Neuronal stem cell (in vitro differentiated cells): ENCODE measurements around the gene PANX1. TPM values are rescaled to one million over a fixed set of nuclear protein-coding genes. Genes with fewer than 3 reads are reported as not detected.

ENCODE experiments used
- DNase-seq: peaks from one replicate; pipeline ENCODE4 v3.0.0-alpha.2; 2013; ENCODE audit warnings: low spot score
- H2AFZ ChIP-seq: one replicate; pipeline ENCODE4 v1.6.1; 2013; ENCODE audit warnings: mild to moderate bottlenecking, low read length, inconsistent platforms
- H2AK5ac ChIP-seq: 2 replicates; pipeline ENCODE4 v1.6.1; 2013; ENCODE audit warnings: low read depth, mild to moderate bottlenecking, inconsistent platforms, low read length, moderate library complexity, mixed read lengths
- H2BK120ac ChIP-seq: 2 replicates; pipeline ENCODE4 v1.6.1; 2013; ENCODE audit warnings: low read depth, mild to moderate bottlenecking, inconsistent platforms, low read length, moderate library complexity, mixed read lengths
- H2BK12ac ChIP-seq: one replicate; pipeline ENCODE4 v1.6.1; 2013; ENCODE audit warnings: low read length, inconsistent platforms
- H2BK15ac ChIP-seq: 2 replicates; pipeline ENCODE4 v1.6.1; 2013; ENCODE audit warnings: mild to moderate bottlenecking, low read length, inconsistent platforms, mixed read lengths
- H2BK5ac ChIP-seq: one replicate; pipeline ENCODE4 v1.6.1; 2013; ENCODE audit warnings: inconsistent platforms, mild to moderate bottlenecking, low read length, moderate library complexity
- H3K14ac ChIP-seq: one replicate; pipeline ENCODE4 v1.6.1; 2013; ENCODE audit warnings: low read length, inconsistent platforms
- H3K18ac ChIP-seq: 2 replicates; pipeline ENCODE4 v1.6.1; 2013; ENCODE audit warnings: low read length, inconsistent platforms
- H3K23ac ChIP-seq: 2 replicates; pipeline ENCODE4 v1.6.1; 2013; ENCODE audit warnings: low read depth, mild to moderate bottlenecking, mixed read lengths, low read length, inconsistent platforms; ENCODE audit not compliant: poor library complexity
- H3K27ac ChIP-seq: replicated peaks from 3 replicates; pipeline ENCODE4 v1.5.1; 2013; ENCODE audit warnings: low read length, inconsistent platforms
- H3K27me3 ChIP-seq, 3 experiments: 2 replicates each; pipeline ENCODE4 v1.6.1; 2013; ENCODE audit warnings: low read length in 3 of 3, mild to moderate bottlenecking in 2 of 3, inconsistent platforms in 1 of 3, low read depth in 1 of 3, mixed read lengths in 1 of 3, moderate library complexity in 1 of 3; ENCODE audit not compliant: control insufficient read depth in 3 of 3, insufficient read depth in 3 of 3
- H3K36me3 ChIP-seq, 2 donors: replicated peaks in 1 of 2; 2 replicates each; pipeline ENCODE4 v1.6.1; 2013; ENCODE audit warnings: low read length in 2 of 2; ENCODE audit not compliant: control insufficient read depth in 2 of 2, insufficient read depth in 2 of 2
- H3K4ac ChIP-seq: 2 replicates; pipeline ENCODE4 v1.6.1; 2013; ENCODE audit warnings: inconsistent platforms, mild to moderate bottlenecking, low read length, moderate library complexity
- H3K4me1 ChIP-seq, 2 donors: 1 replicate in 1 of 2; 2 replicates in 1 of 2; pipeline ENCODE4 v1.6.1; 2013; ENCODE audit warnings: low read length in 2 of 2, low read depth in 1 of 2; ENCODE audit not compliant: control insufficient read depth in 2 of 2, insufficient read depth in 1 of 2
- H3K4me2 ChIP-seq: one replicate; pipeline ENCODE4 v1.6.1; 2013; ENCODE audit warnings: mild to moderate bottlenecking, low read length, inconsistent platforms; ENCODE audit not compliant: insufficient read depth, poor library complexity, severe bottlenecking
- H3K4me3 ChIP-seq, 2 donors: 2 replicates each; pipeline ENCODE4 v1.5.1; 2013; ENCODE audit warnings: low read length in 2 of 2, mild to moderate bottlenecking in 2 of 2, inconsistent platforms in 1 of 2, moderate library complexity in 1 of 2
- H3K79me1 ChIP-seq: one replicate; pipeline ENCODE4 v1.6.1; 2013; ENCODE audit warnings: low read depth, mild to moderate bottlenecking, inconsistent platforms, low read length, moderate library complexity
- H3K9ac ChIP-seq: one replicate; pipeline ENCODE4 v1.6.1; 2013; ENCODE audit warnings: mild to moderate bottlenecking, low read depth, low read length, inconsistent platforms; ENCODE audit not compliant: poor library complexity
- H3K9me3 ChIP-seq, 2 donors: replicated peaks in 1 of 2; 2 replicates each; pipeline versions ENCODE3 to v1.6.1; 2013; ENCODE audit warnings: low read length in 2 of 2, mild to moderate bottlenecking in 2 of 2, inconsistent platforms in 1 of 2, low read depth in 1 of 2, mixed read lengths in 1 of 2, moderate library complexity in 1 of 2; ENCODE audit not compliant: control insufficient read depth in 2 of 2, insufficient read depth in 1 of 2
- H4K8ac ChIP-seq: one replicate; pipeline ENCODE4 v1.6.1; 2013; ENCODE audit warnings: low read depth, mild to moderate bottlenecking, inconsistent platforms, low read length, moderate library complexity
- H4K91ac ChIP-seq: one replicate; pipeline ENCODE4 v1.6.1; 2013; ENCODE audit warnings: low read length, low read depth, mild to moderate bottlenecking, inconsistent platforms; ENCODE audit not compliant: poor library complexity
- WGBS, 2 donors: extraction: QIAGEN DNeasy Blood & Tissue Kit; methylation state at CpG; one replicate each; pipeline ENCODE4 v1.1.7; 2013; ENCODE audit warnings: missing lambda C conversion rate in 2 of 2, mixed read lengths in 1 of 2; ENCODE audit not compliant: insufficient read length in 2 of 2, insufficient replicate concordance in 1 of 2; ENCODE audit errors: extremely low coverage in 2 of 2; 5-methylcytosine and 5-hydroxymethylcytosine counted together
- polyA plus RNA-seq, 2 experiments: library from polyadenylated mRNA; stranded (reverse); fragments of 200-250 nt; gene quantifications; one replicate each; pipeline ENCODE4 v1.2.3, GENCODE V29; 2013

Gene PANX1
- 14.5 TPM for polyA plus RNA-seq (2013, experiment 1 of 2)
- 14.8 TPM for polyA plus RNA-seq (2013, experiment 2 of 2)

DNA sequence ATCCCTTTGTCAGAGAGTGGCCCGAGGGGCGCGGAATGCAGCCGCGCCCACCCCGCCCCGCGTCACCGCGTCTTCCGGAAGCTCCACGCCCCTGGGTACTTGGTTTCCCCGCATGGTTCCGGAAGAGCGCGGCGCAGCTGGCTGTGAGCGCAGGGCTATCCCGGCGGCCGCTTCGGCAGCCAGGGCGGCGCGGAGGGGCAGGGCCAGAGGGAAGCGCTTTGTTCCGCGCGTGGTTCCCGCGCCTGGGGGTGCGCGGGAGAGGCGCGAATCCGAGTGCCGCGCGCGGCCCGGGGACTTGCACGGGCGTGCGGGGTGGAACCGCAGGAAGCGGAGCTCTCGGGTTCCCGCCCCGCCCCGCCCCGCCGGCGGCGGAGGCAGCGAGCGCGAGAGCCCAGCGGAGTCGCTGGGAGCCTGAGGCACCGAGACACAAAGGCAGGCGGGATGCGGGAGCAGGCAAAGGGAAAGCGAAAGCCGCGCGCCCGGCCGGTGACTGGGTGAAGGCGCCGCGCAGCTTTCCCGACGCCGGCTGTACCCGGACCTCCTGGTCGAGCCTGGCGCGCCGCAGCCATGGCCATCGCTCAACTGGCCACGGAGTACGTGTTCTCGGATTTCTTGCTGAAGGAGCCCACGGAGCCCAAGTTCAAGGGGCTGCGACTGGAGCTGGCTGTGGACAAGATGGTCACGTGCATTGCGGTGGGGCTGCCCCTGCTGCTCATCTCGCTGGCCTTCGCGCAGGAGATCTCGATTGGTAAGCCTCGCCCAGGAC, at the start of gene PANX1:
PANX1 (plus strand) TSS at position 96 of the 766 bp plus-strand sequence; CDS start at position 568, 472 bp downstream.
- Histone ChIP-seq H3K79me1 (peaks cover 9% of the 10 kb centered on the region), H3K4me3 (peak within 1 kb of the TSS; percentile 88 to 93), H3K18ac (peak within 1 kb of the TSS; percentile 98), H2AFZ (peak within 1 kb of the TSS; percentile 91), H2BK15ac (peak within 1 kb of the TSS; percentile 52), H3K4ac (peak within 1 kb of the TSS; percentile 70), H3K4me1 (peaks cover 11 to 14% of the 10 kb centered on the region in 2 donors), H3K9me3 (no peaks in the 10 kb centered on the region), H2BK120ac (peak within 1 kb of the TSS; percentile 10), H4K8ac (peak within 1 kb of the TSS; percentile 52), H3K27me3 (no peaks in the 10 kb centered on the region), H3K23ac (peak within 1 kb of the TSS; percentile 96), H4K91ac (peak within 1 kb of the TSS; percentile 6), H2BK5ac (peak within 1 kb of the TSS; percentile 91), H3K9ac (peak within 1 kb of the TSS; percentile 95), H3K27ac (peak within 1 kb of the TSS; percentile 62), H3K14ac (peak within 1 kb of the TSS; percentile 26), H3K4me2 (peak within 1 kb of the TSS; percentile 75), H3K36me3 (peaks cover 0 to 4% of the 10 kb centered on the region in 2 donors), H2BK12ac (no peak within 1 kb of the TSS), H2AK5ac (peak within 1 kb of the TSS; percentile 65)
- WGBS, 2 donors = no CpG with 5 or more reads among the region's 92 CpGs
- DNase-seq = peak; percentile 86

- no peak overlapping the region for H3K9ac ChIP-seq
- H3K4me3 ChIP-seq = no peak overlapping the region
- H2BK120ac ChIP-seq = no peak overlapping the region
- H2AK5ac ChIP-seq = no peak overlapping the region
- H3K23ac ChIP-seq = no peak overlapping the region
- H3K27me3 ChIP-seq = no peaks in the 10 kb centered on the region
- H2BK5ac ChIP-seq = no peak overlapping the region
- H3K27ac ChIP-seq = no peak overlapping the region
- no peak overlapping the region for H2BK12ac ChIP-seq
- H4K8ac ChIP-seq = no peak overlapping the region
- H3K4ac ChIP-seq = no peak overlapping the region
- H3K4me1 ChIP-seq = no peaks in the 10 kb centered on the region
- H3K4me2 ChIP-seq = no peak overlapping the region
- H2BK15ac ChIP-seq = no peak overlapping the region
- no peaks in the 10 kb centered on the region for H3K79me1 ChIP-seq
- no peaks in the 10 kb centered on the region for H3K9me3 ChIP-seq
- no CpG with 5 or more reads among the region's 1 CpG for WGBS, 2 donors
- H3K18ac ChIP-seq = no peak overlapping the region
- no peak overlapping the region for H3K14ac ChIP-seq
- no peak for DNase-seq
- no peak overlapping the region for H4K91ac ChIP-seq
- H3K36me3 ChIP-seq = no peaks in the 10 kb centered on the region
- no peak overlapping the region for H2AFZ ChIP-seq
Measured at GRCh38 chr11:94084164-94084563, 44.5 kb upstream of the PANX1 start.

DNA sequence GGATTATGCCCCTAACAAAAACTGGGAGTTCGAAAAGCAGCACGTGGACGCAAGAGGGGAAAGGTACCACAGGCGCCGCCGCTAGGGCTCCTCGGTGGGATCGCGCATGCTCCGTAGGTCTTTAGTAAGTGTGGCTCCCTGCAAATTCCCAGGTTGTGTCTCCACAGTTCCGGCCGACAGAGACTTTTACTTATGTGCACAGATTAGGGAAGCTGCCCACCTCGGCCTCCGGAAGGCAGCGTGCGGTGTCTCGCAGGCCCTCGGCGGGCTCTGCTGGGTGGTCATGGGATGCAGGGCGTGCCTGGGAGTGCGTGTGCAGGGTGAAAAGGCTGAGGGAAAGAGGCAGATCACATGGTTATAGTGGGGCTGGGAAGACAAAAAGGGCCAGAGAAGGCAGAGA, 39.7 kb upstream of the PANX1 start:
- no peak overlapping the region for H3K14ac ChIP-seq
- no peak overlapping the region for H3K4me2 ChIP-seq
- no peak overlapping the region for H3K4me3 ChIP-seq
- H3K9me3 ChIP-seq = no peaks in the 10 kb centered on the region
- no peak overlapping the region for H2BK12ac ChIP-seq
- H4K91ac ChIP-seq = no peak overlapping the region
- H3K27ac ChIP-seq = no peak overlapping the region
- no peak overlapping the region for H4K8ac ChIP-seq
- no peaks in the 10 kb centered on the region for H3K36me3 ChIP-seq
- H3K27me3 ChIP-seq = peaks cover 0 to 4% (median 0%) of the 10 kb centered on the region in 3 experiments
- no peak overlapping the region for H2BK5ac ChIP-seq
- H3K9ac ChIP-seq = no peak overlapping the region
- DNase-seq = no peak
- H2BK15ac ChIP-seq = no peak overlapping the region
- H3K79me1 ChIP-seq = no peaks in the 10 kb centered on the region
- no peak overlapping the region for H3K23ac ChIP-seq
- H2BK120ac ChIP-seq = no peak overlapping the region
- H2AK5ac ChIP-seq = no peak overlapping the region
- no peaks in the 10 kb centered on the region for H3K4me1 ChIP-seq
- H2AFZ ChIP-seq = no peak overlapping the region
- no CpG with 5 or more reads among the region's 21 CpGs for WGBS, 2 donors
- no peak overlapping the region for H3K4ac ChIP-seq
- H3K18ac ChIP-seq = no peak overlapping the region

- Histone ChIP-seq H3K36me3 (no peaks in the 10 kb centered on the region), H2BK12ac (no peak overlapping the region), H3K79me1 (no peaks in the 10 kb centered on the region), H3K4me2 (no peak overlapping the region), H3K14ac (no peak overlapping the region), H2BK15ac (no peak overlapping the region), H2AFZ (no peak overlapping the region), H3K18ac (no peak overlapping the region), H2BK120ac (no peak overlapping the region), H3K27me3 (peaks cover 0 to 4% (median 0%) of the 10 kb centered on the region in 3 experiments), H3K4me3 (no peak overlapping the region), H4K91ac (no peak overlapping the region), H2AK5ac (no peak overlapping the region), H4K8ac (no peak overlapping the region), H3K9me3 (no peaks in the 10 kb centered on the region), H3K9ac (no peak overlapping the region), H2BK5ac (no peak overlapping the region), H3K4ac (no peak overlapping the region), H3K23ac (no peak overlapping the region), H3K4me1 (no peaks in the 10 kb centered on the region), H3K27ac (no peak overlapping the region)
- WGBS, 2 donors = no CpG with 5 or more reads among the region's 6 CpGs
- DNase-seq = no peak
Measured at GRCh38 chr11:94089341-94089740, 39.3 kb upstream of the PANX1 start.
